Stimulated activated CD8-positive, alpha-beta memory T cell treated with anti-CD3 and anti-CD28 coated beads, Interleukin-12 subunit alpha, Interleukin-12 subunit beta, amount 100 ng/mL, for 4 hours (primary cell): ENCODE results near the gene GDPD4.

ENCODE experiments used
- DNase-seq: peaks from one replicate; pipeline ENCODE4 v3.0.0-alpha.2; 2020; ENCODE audit warnings: low read depth

GDPD4 gene

GRCh38 chr11:77294040-77294439 lies 7.4 kb downstream of the GDPD4 start:
- no peak for DNase-seq

DNA sequence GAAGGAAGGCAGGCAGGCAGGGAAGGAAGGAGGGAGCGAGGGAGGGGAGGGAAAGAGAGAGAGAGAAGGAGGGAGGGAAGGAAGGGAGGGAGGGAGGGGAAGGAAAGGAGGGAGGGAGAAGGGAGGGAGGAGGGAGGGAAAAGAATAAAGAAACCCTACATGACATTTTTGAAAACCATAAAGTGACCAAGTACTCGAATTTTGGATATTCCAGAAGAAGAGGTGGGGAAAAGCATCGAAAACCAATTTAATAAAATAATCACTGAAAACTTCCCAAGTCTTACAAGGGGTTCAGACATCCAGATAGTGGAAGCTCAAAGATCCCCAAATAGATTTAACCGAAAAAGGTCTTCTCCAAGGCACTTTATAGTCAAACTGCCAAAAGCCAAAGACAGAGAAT lies 11.7 kb downstream of the GDPD4 start:
- DNase-seq: no peak

DNA sequence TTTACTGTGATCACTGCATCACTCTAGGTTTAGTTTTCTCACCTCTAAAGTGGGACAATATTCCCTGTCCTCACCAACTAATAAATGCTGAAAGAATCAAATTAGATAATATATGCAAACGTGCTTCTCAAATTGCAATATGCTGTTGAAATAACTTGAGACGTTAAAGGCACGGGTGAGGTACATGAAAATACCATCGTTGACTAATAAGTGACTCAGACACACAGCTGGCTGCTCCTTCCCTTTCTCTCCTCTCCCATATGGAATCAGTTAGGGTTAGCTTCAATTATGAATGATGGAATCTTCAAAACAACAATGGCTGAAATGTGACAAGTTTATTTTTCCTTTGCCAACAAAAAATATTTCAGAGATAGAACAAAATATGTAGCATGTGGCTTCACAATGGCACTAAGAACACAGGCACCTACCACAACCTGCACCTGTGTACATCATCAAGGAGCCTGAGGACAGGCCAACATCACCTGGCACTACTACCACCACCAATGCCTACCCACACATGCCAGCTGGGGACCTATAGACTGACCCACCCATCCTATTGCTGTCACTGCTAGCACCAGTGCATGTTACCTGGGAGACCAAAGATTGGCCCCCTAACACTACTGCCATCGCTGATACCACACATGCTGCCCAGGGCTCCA lies 13.7 kb downstream of the GDPD4 start:
- DNase-seq: no peak

- no peak for DNase-seq
These were observed 14.3 kb downstream of the GDPD4 start for GRCh38 chr11:77287136-77287535.

DNA sequence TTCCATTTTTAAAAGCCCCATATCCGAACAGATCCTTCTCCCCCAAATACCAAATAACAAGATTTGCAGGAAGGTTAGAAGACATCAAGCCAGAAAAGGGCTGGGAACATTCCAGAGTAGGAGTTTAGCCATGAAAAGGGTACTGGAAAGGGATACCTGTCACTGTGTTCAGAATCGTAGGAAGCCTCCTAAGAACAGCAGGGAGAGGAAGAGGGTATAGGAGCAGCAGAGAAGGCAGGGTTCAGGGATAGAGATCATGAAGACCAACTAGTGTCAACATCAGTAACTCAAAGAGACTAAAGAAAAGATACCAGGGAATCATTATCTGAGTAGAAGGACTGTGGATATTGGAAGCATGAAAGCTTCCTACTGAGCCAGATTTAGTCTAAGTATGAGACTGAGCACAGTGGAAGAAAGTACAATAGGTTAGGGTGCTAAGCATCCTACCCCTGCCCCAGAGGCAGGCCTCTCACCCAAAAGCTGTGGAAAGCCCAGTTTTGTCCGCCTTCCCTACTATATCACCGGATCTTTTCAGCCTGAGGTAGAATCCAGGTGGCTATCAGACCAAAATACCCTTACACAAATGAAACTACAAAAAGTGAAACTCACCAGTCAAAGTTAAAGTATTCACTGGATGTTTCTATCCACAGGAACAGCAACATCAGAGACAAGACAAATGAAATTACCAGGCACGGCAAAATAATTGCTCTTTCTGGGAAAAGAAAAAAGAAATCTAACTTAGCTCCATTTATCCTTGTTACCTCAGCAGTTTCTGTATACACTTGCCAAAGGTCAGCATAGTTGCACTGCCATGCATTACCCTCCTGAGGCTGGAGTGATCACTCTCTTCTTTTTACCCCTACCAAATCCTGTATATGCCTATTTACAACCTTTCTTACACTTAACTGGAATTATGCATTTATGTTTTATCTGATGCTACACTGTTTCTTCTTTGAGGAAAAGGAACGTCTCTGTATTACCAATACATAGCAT lies 16.7 kb downstream of the GDPD4 start:
- DNase-seq: no peak

GRCh38 chr11:77283101-77283500 lies 18.4 kb downstream of the GDPD4 start:
- no peak for DNase-seq

DNA sequence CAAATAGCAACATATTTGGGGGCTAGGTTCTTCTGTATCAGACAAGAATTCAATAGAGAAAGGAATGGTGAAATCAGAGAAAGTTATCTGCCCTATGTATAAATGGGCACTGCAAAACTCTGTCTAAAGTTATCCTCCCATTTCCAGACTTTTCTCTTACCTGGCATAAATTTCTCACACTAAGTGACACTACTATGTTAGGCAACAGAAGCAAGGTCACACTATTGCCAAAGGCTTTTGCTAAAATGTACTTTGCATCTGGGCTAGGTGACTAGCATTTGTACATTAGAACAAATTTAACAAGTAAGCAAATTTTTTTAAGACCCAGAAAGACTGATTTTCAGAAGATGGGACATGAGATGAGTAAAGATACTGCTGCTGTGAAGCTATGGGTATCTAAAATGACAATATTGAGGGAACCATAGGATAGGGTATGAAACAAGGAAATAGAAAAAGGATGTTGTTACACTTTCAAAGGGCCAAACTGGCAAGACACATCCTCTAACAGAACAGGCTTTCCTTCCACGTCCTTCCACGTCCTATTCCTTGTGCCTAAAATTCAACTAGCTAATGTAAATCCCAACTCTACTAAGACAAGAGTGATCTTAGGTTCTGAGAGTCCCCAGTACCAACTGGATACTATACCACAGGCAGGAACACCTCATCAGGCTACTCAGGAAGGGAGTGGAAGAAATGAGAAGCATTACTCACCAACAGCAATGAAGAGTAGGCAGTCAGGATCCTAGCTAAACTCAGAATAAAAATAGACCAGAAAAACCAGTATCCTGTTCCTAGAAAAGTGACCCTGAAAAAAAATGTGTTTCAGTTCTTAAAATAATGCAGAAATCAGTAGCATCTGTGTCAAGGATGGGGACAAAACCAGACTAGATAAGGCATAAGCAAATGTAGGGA lies 22.6 kb downstream of the GDPD4 start:
- no peak for DNase-seq

- DNase-seq: no peak
These were observed 25.2 kb downstream of the GDPD4 start for GRCh38 chr11:77276271-77276670.

- no peak for DNase-seq
These were observed 30.6 kb downstream of the GDPD4 start for GRCh38 chr11:77270921-77271320.

DNA sequence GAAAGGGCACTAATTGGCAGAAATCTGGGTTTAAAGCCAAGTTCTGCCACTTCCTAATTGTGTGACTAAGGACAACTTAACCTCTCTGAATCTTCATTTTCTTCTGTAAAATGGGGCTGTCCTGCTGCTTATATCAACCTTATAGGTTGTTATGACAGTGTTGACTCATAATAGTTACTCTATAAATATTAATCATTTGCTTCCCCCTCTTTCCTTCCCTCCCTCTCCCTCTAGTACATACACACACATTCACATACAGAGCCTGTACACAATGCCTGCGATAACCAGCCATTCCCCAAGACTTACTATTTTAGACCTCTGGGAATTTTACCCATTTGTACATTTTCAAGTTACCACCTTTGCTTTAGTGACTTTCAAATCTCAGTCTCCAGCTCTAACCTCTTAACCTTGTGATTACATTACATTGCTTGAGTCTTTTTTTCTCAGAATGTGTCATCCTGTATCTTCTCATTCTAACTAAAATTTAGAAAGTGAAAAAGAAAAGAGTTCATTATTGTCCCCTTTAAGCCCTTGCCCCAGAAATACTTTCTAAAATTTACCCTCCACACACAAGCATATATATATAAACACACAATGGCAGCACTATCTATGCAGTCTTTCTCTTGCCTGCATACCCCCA lies 31.9 kb downstream of the GDPD4 start:
- DNase-seq: no peak

- no peak for DNase-seq
These were observed 33.5 kb downstream of the GDPD4 start for GRCh38 chr11:77267962-77268361.

DNA sequence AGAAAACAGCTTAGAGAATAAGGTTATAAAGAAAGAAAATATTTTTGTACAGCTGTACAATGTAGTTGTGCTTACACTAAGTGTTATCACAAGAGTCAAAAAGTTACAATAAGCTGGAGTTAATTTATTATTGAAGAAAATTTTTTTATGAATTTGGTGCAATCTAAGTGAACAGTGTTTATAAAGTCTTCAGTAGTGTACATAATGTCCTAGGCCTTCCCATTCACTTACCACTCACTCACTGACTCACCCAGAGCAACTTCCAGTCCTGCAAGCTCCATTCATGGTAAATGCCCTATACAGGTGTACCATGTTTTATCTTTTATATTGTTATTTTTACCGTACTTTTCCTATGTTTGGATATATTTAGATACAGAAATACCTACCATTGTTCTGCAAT lies 34.7 kb downstream of the GDPD4 start:
- no peak for DNase-seq

GRCh38 chr11:77262803-77263202 lies 38.7 kb downstream of the GDPD4 start:
- DNase-seq: no peak

DNA sequence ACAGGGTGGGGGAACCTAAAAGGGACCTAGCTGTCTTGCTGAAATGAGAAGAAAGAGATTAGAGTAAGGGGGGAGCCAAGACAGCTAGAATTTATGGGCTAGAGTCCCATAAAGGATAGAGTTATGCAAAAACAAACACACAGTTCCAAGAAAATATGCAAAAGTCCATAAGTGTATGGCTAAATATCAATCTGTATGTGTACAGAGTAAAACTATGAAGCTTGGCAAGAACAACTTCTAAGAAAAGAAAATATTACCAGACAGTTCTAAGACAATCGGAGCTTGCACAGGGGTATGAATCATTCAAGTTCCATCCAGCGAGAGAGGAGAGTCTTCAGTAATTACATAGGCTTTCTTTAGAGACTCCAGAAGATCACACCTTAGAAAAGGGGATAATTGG lies 41.8 kb downstream of the GDPD4 start:
- DNase-seq: no peak

- no peak for DNase-seq
These were observed 47.8 kb downstream of the GDPD4 start for GRCh38 chr11:77253690-77254089.

GRCh38 chr11:77252555-77253270 lies 48.8 kb downstream of the GDPD4 start:
- no peak for DNase-seq

DNA sequence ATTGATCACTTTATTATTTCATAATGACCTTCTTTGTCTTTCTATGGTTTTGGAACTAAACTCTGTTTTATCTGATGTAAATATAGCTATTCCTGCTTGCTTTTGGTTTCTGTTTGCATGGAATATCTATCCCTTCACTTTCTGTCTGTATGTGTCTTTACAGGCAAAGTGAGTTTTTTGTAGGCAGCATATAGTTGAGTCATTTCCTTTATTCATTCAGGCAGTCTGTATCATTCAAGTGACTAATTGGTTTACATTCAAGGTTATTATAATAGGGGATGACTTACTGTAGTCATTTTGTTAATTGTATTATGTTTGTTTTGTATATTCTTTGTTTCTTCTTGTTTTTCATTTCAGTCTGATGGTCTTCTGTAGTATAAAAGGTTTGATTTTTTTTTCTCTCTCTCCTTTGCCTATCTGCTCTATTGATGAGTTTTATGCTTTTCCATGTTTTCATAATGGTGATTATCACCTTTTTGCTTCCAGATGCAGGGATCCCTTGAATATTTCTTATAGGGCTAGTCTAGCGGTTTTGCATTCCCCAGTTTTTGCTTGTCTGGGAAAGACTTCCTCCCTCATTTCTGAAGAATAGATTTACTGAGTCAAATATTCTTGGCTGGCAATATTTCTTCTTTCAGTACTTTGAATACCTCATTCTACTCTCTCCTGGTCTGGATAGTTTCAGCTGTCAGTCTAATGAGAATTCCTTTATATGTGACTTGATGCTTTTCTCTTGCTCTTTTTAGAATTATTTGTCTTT lies 50.4 kb downstream of the GDPD4 start:
- no peak for DNase-seq

- no peak for DNase-seq
These were observed 52.1 kb downstream of the GDPD4 start for GRCh38 chr11:77249427-77249826.

DNA sequence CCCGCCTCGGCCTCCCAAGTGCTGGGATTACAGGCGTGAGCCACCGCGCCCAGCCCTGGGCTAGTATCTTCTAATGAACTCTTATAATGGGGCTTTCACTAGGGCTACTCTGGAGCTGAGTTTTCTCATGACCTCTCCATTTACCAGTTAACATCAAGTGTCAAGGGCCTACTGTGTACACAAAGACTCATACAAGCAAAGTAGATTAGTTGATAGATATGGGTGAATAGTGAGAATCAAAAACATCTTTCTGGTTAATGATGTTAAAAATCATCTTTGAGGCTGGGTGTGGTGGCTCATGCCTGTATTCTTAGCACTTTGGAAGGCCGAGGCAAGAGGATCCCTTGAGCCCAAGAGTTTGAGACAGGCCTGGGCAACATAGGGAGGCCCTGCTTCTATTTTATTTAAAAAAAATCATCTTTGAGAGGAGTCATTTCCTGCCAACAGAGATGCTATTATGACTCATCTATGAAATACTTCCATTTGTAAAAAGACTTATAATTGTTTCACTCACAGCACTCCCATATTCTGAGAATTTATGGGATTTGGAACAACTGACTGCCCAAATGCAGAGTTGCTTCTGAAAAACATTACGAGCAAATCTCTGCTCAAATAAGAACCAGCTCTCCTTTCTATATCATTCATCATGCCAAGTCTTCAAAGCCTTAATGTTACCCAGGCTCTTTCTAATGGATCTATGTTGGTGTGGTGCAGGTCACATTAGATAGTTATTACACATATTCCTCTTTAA lies 57.0 kb downstream of the GDPD4 start:
- DNase-seq: no peak

- DNase-seq: no peak
These were observed 64.6 kb downstream of the GDPD4 start for GRCh38 chr11:77236901-77237300.
